HG03280 (cell line): ENCODE measurements around the gene RAP1B.
"Not testable (repeated sequence)": the region's sequence is repeated elsewhere in the genome, so short reads cannot be mapped to it uniquely, and the experiment has no call there.

Source experiments
- ATAC-seq: cut with Tn5 transposase; IDR thresholded peaks from one replicate; pipeline ENCODE4 v1.9.1; 2021; ENCODE audit warnings: mild to moderate bottlenecking, moderate library complexity; ENCODE audit not compliant: unreplicated experiment

The RAP1B gene

DNA sequence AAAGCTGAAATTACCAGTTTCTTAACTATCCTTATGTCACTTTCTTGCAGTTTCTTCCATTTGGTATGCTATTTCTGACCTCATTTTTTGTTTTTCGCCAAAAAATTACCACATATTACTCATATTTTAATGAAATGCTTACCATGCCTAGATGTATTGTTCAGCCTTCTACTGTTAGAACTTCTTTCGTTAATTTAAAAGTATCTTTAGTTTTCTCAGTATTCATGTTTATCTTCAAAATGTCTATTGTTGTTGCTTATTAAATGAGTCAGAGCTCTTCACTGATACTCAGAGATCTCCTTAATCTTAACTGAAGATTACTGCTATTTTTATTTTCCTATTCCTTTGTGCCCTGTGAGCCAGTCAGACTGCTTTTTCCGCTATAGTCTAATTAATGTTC is 20.5 kb downstream of the RAP1B start:
- no peak for ATAC-seq

- ATAC-seq = no peak
Measured at GRCh38 chr12:68632486-68632885, 21.8 kb downstream of the RAP1B start.

- no peak for ATAC-seq
Measured at GRCh38 chr12:68633614-68634558, 23.2 kb downstream of the RAP1B start.

- no peak for ATAC-seq
Measured at GRCh38 chr12:68636268-68636667, 25.6 kb downstream of the RAP1B start.

DNA sequence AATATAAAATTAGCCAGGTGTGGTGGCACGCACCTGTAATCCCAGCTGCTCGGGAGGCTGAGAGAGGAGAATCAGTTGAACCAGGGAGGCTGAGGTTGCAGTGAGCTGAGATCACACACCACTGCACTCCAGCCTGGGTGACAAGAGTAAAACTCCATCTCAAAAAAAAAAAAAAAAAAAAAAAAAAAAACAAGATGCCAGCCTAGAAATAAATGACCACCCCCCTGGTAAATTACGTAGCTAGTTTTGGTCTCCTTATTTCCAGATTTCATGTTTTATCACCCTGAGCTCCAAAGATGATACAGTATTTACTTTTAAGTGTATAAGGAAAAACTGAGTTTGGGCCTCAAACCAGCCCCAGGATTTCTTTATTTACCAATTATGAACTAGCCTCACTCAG is 26.7 kb downstream of the RAP1B start:
- not testable (repeated sequence) for ATAC-seq

DNA sequence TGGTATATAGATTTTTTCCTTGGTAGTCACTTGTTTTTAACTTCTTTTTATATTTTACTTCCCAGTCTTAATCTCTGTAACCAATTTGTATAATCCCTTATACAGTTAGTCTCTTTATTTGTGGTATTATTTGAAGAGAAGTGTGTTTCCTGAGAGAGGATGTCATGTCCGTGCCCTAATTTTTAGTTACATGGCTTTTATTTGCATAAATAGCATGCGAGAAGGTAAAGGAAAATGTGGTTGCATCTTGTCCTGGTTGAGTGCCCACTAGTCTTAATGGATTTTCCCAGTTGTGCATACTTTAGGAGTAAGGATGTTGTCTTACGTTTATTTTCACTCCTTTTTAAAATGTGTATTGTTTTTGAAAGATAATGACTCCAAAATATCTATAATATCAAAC is 27.5 kb downstream of the RAP1B start:
- no peak for ATAC-seq

DNA sequence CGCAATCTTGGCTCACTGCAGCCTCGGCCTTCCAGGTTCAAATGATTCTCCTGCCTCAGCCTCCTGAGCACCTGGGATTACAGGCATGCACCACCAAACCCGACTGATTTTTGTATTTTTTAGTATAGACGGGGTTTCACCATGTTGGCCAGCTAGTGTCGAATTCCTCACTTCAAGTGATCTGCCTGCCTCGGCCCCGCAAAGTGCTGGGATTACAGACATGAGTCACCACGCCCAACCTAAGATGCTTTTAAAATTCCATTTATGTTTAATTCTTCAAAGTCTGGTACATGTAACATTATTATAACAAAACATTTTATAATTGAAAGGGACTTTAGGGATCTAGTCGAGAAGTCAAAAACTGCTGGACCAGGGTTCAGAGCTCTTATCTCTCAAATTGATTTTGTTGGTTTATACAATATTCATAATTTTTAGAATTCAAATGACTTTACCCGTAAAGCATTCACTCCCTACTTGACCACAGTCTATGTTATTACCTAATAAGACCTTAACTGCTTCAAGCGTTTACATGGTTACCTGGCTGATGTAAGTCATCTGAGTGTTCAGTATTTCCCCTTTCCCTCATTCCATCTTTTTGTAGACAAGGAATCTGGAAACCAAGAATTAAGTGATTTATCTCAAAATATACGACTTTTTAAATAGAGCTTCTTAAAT is 28.2 kb downstream of the RAP1B start:
- ATAC-seq = no peak

GRCh38 chr12:68639396-68639767 is 28.7 kb downstream of the RAP1B start:
- ATAC-seq = no peak

DNA sequence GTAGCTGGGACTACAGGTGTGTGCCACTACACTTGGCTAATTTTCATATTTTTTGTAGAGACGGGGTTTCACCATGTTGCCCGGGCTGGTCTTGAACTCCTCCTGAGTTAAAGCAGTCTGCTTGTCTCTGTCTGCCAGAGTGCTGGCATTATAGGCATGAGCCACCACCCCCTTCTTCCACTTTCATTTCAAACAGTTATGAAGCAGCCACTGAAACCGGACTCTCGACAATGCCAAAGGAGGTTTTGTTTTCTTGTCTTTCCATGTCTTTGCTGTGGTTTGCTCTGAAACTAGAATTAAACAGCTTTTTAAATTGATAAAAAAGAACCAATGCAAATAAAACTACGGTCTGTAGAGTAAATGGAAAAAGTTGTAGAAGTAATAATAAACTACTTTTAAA is 30.4 kb downstream of the RAP1B start:
- peak; percentile 94 for ATAC-seq

DNA sequence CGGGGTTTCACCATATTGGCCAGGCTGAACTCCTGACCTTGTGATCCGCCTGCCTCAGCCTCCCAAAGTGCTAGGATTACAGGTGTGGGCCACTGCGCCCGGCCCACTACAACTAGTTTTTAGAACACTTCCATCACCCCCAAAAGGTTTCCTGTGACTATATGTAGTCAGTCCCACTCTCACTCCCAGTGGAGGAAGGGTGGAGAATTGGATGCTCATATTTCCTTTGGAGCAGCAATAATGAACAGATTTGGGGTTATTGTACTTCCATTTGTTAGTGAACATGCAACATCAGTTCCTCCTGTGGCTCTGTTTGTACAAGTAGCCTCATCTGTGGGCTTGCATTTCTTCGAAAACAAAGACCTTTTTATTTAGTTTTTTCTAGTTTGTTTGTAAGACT is 35.8 kb downstream of the RAP1B start:
- ATAC-seq = no peak

DNA sequence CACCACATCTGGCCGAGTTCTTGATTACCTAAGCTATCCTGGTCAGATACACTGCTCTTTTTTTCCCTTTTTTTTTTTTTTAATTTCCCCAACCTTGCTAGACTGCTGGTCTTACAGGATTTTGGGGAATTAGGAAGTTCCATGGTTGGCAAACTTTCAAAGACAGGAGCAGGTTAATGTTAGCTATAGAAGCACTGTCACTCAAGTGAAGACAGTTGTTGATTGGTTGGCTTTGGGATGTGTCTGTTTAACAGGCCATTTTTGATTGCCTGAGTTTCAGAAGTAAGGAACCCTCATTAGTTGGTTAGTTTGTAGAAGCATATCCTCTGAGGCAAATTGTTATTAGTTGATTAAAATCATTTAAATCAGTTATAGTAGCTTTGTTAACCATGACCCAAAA is 36.8 kb downstream of the RAP1B start:
- ATAC-seq = no peak

GRCh38 chr12:68648179-68648578 is 37.5 kb downstream of the RAP1B start:
- ATAC-seq = no peak

- no peak for ATAC-seq
Measured at GRCh38 chr12:68665016-68665569, 54.4 kb downstream of the RAP1B start.

GRCh38 chr12:68667291-68667690 is 56.6 kb downstream of the RAP1B start:
- no peak for ATAC-seq

- no peak for ATAC-seq
Measured at GRCh38 chr12:68667896-68668295, 57.2 kb downstream of the RAP1B start.

GRCh38 chr12:68671179-68671578 is 60.5 kb downstream of the RAP1B start:
- ATAC-seq = no peak

- ATAC-seq = no peak
Measured at GRCh38 chr12:68673788-68674187, 63.1 kb downstream of the RAP1B start.

GRCh38 chr12:68674376-68674775 is 63.7 kb downstream of the RAP1B start:
- ATAC-seq = no peak

DNA sequence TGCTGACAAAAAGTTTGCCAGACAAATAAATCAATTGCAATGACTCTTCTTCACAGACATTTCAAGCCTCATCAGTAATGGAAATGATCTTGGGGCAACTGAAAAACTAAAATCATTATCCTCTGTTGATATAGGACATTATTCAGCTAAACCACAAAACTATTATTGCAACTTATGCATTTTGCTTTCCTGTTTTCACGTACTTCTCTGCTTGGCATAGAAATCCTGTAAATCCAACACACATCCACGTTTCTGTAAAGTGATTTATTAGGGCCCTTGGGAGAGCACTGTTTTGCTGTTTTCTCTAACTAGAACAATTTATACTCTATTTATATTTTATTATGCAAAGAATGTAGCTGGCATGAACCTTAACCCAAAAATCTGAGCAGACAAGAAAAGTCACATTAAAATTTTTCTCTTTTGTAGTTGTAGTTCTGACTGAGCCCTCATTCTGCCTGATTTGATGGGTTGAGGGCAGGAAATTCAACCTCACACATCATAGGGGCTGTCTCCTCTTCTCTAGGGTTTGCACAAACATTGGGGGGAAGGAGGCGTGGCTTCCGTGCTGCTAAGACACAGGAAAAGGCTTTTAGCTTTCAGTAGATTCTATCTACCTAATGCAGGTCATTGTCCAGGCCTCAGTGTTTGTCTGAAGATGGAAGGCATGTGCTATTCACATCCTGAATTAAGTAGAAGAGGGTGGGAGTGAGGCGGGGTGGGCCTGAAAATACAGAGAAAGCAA is 64.6 kb downstream of the RAP1B start:
- no peak for ATAC-seq

- not testable (repeated sequence) for ATAC-seq
Measured at GRCh38 chr12:68676854-68677253, 66.2 kb downstream of the RAP1B start.

- ATAC-seq = peak; percentile 6
Measured at GRCh38 chr12:68686262-68686594, 75.5 kb downstream of the RAP1B start.
